NOMO-1 (cell line): ENCODE results near the gene RER1.

Experiments
- DNase-seq, 2 experiments: peaks; one replicate each; lab custom pipeline; 2025; ENCODE audit not compliant: unreplicated experiment in 2 of 2; lab: John Stamatoyannopoulos, UW

Gene RER1, protein sequence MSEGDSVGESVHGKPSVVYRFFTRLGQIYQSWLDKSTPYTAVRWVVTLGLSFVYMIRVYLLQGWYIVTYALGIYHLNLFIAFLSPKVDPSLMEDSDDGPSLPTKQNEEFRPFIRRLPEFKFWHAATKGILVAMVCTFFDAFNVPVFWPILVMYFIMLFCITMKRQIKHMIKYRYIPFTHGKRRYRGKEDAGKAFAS

DNA sequence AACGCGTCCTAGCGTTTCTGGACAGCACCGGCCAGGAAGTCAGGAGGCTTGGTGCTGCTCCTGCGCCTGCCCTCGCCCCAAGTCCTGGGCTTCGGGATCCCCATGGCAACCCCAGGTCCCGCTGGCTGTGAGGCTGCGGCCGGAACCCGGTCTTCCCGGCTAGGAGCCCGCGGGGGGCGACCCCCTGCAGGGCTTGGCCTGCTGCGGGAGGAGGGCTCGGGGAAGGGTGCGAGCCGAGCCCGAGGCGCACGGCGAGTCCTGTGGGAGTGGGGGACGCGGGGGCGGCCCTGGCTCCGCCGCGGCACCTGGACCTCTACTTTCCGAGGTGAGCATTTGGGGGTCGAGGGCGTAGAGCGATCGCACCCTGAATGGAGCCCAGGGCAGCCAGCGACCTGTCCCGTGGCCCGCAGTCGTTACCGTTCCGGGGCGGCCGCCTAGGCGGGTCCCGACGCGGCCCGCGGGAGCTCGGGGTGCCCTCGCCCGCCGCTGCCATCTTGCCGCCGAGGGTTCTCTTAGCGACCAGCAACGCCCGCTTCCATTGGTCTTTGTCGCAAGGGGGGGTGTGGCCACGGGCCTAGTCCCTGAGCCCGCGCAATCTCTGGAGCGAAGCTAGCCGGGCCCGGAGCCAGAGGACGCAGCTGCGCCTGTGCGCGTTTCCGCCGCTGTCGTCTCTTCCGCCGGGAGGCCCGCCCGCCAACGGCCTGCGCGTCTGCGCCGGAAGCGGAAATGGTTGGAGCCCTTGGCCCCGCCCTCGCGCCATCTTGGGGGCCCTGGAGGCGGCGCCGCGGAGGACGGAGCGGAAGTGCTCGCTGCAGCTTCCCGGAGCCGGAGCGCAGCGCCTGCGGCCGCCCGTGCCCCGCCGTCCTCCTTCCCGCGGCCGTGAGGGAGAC lies at the start of gene RER1, which contains the start of gene MORN1:
TSS of gene RER1 (plus strand) at position 801 of the 890 bp plus-strand sequence. CDS start 3,950 bp downstream, outside the sequence.
TSS of gene MORN1 (minus strand) at position 514 of the 890 bp plus-strand sequence. CDS start at position 493, 21 bp downstream.
- peak; percentile 99 to 100 for DNase-seq

DNA sequence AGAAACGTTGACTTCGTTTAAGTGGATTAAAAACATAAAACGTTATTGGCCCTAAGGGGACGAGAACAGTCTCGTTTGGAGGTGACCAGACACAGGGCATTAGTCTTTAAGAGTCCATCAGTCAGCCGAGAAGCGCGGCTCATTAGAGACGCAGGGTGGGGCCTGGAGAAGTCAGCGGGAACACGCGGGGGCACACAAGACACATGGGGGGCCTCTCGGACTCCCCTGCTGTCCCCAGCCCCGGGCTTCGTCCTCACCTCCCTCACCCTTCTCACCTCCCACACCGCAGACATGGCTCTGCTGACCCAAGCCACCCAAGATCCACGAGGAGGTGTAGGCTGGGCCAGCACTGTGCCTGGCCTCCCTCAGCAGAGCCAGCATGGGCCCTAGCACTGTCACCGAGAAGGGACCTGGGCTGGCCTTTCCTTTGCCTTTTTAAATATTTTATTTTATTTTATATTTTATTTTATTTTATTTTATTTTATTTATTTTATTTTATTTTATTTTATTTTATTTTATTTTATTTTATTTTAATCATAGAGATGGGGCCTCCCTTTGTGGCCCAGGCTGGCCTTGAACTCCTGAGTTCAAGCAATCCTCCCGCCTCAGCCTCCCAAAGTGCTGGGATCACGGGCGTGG lies 49.1 kb upstream of the RER1 start:
- DNase-seq, result no peak

DNA sequence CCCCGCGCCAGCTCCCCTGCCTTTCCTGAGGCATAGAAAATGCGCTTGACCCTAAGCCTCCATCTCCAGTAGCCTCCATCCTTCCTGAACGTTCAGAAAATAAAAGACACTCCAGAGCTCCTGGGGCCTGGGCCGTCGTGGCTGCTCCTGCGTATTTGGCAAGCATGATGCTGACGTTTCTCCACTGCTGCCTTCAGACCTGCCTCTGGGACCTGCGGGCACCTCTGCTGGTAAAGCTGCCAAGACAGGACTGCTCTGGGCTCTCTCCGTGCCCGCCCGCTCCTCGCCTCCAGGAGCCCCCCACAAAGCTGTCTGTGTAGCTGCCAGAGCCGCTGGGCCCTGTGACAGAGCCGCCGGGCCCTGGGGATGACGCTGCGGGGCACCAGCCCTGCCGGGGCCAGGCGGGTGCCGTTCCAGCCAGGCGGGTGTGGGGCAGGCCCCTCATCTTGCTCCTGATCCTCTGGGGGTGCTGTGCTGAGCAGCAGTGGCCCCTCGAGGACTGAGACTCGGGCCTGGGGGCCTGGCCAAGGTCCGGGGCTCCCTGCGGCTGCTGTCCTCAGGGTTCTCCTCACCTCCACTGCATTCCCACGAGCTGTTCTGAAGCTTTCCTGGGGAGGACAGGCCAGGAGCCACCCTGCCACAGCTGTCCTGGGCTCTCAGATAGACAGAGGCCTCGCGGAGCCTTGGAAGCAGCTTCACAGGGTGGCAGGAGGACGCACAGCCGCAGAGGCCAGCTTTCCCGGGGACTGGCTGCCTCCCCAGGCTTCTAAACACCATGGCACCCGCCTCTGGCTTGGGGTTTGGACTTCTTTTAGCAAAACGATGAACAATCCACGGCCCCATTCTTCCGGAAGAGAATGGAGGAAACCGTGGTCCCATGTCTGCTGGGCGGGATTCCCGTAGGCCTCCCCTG lies 48.4 kb upstream of the RER1 start:
- no peak for DNase-seq

DNA sequence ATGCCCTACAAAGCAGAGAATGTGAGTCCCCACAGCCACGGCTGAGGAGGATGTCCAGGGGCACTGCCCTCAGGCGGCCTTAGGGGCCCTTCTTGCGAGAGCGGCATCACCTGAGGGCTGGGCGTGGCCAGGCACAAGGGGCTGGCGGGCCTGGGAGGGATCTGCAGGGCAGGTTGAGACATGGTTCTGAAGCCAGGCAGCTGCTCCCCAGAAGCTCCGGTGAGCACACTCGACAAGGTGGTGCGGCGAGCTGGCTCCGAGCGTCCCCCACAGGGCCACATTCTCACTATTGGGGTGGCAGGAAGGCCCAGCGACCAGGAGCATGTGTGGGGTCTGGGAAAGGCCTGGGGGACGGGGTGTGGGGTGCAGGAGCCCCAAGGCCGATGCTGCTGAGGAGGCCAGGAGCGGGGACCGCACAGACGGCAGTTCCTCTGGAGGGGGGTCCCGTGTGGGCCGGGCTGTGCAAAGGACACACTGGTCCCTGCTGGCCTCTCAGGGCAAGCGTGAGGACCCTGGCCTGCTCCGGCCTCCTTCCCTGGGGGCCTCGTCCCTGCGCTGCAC lies 47.4 kb upstream of the RER1 start:
- DNase-seq, result no peak

DNA sequence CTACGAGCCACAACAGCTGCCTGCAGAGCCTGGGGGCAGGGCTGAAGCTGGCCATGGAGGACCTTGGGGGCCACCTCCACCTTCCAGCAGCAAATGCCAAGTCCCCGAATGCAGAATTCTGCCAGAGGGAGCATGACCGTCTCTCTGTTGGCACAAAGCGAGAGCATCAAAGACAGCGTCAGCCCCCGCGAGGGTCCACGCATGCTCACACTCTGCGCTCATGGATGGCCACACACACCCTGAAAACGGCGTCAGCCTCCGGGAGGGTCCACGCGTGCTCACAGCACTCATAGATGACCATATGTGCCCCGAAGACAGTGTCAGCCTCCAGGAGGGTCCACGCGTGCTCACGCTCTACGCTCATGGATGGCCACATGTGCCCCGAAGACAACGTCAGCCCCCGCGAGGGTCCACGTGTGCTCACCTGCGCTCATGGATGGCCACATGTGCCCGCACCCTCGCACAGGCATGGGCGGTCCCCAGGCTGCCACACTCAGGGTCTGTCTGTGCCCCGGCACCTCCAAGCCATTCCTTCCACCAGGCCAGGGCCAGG lies 46.8 kb upstream of the RER1 start:
- no peak for DNase-seq

DNA sequence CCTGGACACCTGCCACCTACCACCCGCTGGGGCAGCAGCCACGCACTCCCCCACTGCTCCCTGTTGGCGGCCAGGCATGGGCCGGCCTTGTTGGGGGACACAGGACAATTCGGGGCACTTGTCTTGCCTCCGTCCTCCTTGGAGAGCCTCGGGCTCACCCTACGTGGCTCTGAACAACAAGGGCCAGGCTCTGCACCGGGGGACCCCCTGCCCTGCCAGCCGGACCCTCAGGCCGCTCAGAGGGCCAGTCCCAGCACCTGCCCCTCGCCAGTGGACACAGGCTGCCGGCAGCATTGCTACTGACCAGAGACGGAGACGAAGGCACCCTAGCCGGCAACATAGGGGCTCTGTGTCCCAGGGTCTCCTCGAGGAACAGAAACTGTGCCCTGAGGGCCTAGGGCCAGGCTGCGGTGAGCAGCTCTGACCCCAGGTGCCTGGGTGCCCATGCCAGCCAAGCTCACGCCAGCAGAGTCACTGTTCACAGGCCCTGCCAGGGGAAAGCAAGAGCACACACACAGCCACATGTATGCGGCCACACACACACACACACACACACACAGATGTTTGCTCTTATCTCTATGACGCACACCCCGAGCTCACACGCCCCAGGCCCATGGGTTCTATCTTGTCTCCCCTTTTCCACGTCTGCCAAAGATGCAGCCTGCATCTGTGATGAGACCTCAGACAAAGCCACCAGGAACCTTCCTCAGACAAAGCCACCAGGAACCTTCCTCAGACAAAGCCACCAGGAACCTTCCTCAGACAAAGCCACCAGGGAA lies 46.2 kb upstream of the RER1 start:
- DNase-seq, result no peak

DNA sequence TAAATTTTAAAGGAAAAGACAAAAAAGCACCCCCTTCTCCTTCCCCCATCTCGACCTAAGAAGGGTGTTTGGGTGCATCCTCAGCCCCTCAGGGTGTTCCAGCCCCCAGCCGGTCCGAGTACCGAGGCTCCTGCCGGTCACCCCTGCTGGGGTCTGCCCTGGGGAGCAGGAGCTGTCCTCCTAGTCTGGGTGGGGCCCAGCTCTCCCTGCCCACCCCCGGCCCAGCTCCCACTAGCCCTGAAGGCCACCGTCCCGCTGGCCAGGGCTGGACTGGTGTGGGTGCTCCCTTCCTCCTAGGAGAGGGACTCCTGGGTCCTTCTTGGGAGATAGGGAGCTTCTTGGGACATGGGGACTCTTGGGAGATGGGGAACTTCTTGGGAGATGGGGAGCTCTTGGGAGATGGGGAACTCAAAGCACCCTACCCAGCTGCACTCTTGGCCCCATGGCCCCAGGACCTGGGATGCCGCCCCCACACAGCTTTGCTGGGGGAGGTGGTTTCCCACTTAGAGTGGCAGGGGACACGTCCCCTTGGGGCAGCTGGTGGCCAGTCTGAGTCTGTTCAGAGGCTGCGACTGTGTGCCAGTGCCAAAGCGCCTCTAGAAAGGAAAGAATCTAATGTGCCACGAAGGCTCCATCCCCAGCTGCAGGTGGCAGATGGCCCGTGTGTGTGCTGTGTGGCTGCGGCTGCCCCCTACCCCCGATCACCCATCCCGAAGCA lies 44.8 kb upstream of the RER1 start:
- DNase-seq, result no peak

DNA sequence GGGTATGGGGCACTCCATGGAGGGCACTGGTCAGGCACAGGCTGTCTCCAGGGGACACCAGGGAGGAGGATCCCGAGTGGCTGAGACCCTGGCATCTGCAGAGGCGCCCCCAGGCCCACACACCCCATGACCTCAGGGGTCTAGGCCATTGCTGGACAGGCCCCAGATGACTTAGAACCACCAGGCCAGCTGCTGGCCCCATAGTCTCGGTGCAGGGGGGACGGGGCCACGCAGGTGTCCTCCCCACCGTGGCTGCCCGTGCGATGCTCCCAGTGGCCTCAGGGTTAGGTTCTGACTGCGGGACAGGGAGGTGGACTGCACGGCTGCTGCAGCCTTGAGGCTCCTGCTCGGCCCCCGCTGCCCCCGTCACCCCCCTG lies 44.2 kb upstream of the RER1 start:
- no peak for DNase-seq

DNA sequence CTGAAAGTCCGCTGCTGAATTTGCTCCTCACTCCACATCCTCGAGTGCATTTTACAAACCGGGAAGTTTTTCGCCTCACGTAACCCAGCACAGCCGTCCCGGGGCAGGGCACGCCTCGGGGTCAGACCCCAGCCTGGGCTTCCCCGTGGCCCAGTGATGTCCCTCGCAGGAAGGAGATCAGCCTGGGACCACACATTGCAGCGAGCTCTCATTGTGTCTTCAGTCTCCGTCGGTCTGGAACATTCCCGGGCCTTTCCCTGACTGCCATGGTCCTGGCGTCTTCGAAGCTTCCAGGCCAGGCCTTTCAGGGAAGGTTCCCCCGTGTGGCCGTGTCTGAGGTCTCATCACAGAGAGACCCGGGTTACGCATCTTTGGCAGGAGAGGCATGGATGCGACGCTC lies 43.7 kb upstream of the RER1 start:
- no peak for DNase-seq

DNA sequence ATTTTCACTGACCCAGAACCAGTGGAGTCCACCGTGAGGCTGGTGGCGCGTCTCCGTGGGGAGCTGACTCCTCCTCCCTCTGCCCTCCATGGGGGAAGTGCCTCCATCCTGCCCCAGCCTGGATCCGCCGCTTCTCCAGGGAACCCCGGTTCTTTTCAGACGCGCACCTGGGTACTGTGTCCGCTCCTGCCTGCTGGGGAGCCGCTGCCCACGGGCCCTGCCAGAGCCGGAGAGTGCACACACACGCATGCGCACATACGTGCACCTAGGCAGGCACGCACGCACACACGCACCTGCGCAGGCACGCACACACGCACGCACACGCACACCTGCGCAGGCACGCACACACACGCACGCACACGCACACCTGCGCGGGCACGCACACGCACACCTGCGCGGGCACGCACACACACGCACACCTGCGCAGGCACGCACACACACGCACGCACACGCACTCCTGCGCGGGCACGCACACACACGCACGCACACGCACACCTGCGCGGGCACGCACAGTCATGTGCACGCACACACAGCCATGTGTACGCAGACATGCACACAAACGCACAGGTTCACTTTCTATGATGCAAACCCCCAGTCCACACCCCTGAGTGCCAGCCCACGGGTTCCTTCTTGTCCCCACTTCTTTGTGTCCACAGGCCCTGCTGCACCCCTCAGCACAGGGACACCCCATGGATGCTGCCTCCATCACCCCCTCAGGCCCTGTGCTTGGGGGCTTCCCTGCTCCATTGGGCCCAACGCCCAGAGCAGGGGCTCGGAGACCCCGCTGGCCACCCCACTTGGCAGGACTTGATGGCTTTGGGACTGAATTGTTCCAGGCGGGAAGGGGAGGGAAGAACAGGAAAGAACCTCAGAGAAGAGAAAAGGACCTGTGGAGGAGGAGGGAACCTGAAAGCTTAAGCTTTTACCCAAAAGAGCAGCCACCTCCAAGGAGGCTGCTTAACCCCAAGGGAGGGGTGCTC lies 43.0 kb upstream of the RER1 start:
- DNase-seq, result no peak

DNA sequence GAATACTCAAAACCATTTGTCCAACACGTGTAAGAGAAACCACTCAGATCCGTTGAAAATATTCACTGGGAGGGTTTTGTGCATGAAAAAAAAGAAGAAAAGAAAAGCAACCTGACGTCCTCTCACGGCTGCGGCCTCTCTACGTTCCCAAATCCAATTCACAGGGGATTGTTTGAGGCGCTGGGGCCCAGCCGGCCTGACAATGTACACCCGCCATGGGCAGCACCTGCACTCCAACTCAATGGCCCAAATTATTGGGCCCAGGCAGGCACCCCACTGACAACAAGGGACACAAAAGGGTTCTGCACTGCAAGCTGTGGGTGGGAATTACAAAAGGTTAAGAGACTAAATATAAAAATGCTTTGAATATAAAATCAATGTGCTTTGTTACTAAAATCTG lies 41.8 kb upstream of the RER1 start:
- no peak for DNase-seq

DNA sequence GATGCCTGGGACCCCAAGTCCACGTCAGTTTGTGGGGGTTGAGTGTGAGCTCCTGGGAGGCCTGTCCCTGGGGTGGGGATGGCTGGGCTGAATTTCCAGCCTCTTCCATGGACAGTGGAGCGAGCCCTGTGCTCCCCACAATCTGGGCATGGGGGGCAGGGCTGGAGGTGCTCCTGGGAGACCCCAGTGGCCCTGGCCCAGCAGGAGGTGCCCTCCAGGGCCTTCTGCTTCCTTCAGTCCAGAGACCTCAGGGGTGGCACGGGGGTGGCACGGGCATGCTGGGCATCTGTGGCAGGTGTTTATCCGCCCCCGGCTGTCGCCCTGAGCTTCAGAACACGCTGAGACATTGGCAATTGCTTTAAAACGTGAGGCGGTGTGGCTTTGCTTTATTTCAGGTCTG lies 41.1 kb upstream of the RER1 start:
- DNase-seq, result no peak

DNA sequence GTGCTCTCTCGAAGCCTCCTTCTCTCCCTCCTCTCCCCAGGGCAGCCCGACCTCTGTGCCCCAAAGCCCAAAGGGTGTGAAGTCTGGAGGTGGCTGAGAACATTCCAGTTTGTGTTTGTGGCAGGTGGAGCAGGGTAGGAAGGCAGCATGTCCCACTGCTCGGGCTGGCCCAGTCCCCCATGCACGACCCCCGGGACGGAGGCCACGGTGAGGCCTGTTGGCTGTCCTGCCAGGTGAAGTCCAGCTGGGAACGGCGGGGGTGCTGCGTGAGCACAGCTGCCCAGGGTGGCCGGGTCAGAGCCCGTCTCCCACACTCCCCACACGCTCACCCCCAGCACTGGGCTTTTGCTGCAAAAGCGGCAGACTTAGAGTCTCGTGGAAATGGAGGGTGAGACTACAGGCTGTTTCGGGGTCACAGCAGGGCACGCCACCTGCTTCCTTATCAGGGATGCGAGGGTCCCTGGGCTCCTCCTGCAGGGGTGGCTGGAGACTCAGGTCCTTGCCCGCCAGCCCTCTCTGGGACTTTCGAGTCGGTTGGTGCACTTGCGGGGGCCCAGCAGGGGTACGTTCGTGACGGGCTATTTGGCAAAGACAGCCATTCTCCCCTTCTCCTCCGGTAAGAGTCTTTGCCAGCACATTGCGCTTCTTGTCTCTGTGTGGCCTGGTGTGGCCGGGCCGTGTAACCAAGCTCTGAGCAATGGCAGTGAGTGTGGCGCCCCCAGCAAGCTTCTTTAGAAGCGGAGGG lies 40.6 kb upstream of the RER1 start:
- DNase-seq, result no peak

DNA sequence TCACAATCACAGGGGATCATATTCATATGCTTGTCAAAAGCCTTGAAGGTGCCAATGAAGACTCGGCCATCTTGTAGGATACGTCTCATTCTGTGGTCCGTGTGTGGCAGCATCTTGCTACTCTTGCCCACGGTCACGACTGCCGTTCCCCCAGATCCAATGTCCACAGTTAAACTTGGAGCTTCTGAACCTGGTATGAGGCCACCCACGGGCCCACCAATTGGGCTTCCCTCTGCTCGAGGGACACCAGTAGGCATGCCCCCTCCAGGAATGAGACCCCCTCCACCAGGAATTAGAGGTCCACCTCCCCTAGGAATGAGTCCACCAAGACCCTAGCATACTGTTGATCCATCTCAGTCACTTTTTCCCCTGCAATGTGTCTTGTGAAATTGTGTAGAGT lies 39.9 kb upstream of the RER1 start:
- DNase-seq, result no peak

DNA sequence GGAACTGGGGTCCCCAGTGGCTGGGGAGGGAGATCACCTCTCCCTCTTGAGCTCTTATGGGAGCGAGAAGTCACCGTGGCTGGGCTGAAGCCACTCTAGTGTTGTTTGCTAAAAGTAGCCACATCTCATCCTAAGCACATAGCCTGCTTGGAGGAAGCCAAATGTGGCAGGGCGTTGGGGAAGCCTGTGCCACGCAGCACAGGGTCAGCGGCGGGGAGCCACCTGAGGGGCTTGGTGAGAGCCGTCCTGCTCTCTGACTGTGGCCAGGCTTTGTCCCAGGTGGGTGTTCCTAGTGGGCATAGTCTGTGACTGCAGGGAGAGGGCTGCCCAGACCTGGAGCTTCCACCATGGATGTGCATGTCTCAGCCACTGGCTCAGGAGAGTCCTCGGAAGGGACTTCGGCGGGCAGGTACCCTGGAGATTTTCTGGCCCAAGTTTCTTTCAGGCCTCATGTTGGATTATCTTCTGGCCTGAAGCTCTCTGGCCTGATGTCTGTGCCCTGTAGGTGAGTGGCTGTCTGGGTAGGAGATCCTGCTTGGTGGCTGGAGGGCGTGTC lies 39.2 kb upstream of the RER1 start:
- no peak for DNase-seq

DNA sequence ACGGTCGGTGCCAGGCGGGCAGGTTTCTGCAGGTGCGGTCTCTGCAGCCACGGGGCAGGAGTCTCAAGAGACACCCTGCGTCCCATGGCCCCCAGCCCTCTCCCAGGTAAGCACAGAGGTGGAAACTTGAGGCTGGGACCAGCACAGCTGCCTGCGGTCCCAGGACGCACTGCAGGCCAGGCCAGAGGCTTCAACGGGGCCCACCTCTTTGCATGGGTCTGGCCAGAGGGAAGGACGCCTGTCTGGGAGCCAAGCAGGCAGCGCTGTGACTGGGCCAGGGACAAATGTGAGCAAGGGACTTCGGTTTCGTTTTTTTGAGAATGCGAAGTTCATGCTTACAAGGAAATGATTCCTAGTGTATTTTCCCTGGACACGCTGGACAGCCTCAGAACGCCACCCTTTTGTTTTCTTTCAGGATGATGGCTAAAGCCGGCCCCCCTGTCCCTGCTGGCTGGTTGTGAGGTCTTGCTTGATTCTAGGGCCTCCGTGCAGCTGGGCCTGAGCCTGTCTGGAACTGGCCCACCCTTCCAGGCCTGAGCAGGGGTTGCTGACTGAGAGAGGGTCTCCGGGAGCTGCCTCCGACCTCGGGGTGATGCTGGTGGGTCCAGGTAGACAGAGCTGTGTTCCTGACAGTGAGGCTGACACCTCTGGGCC lies 38.6 kb upstream of the RER1 start:
- DNase-seq, result no peak
